Neural crest cell (in vitro differentiated cells): ENCODE results near the gene MAP2K2. TPM values are rescaled to one million over a fixed set of nuclear protein-coding genes. Genes with fewer than 3 reads are reported as not detected.
"Not testable (repeated sequence)": the region's sequence is repeated elsewhere in the genome, so short reads cannot be mapped to it uniquely, and the experiment has no call there.

Source experiments
- DNase-seq: peaks from one replicate; pipeline ENCODE4 v3.0.0; 2021; ENCODE audit warnings: low read depth, mixed read lengths, low spot score
- H3K27ac Mint-ChIP-seq: one replicate; pipeline ENCODE4 v1.8.0; 2021; ENCODE audit warnings: mild to moderate bottlenecking, mixed read lengths; ENCODE audit not compliant: unreplicated experiment
- H3K27me3 Mint-ChIP-seq: 2 replicates; pipeline ENCODE4 v1.8.0; 2021; ENCODE audit warnings: low read depth, mild to moderate bottlenecking, mixed read lengths
- H3K36me3 Mint-ChIP-seq: 2 replicates; pipeline ENCODE4 v1.8.0; 2021; ENCODE audit warnings: low read depth, mild to moderate bottlenecking, mixed read lengths
- H3K4me1 Mint-ChIP-seq: 2 replicates; pipeline ENCODE4 v1.8.0; 2021; ENCODE audit warnings: mixed read lengths
- H3K4me3 Mint-ChIP-seq: one replicate; pipeline ENCODE4 v1.8.0; 2021; ENCODE audit warnings: mild to moderate bottlenecking, mixed read lengths
- H3K9me3 Mint-ChIP-seq: 2 replicates; pipeline ENCODE4 v1.8.0; 2021; ENCODE audit warnings: mixed read lengths
- CTCF ChIP-seq: fragments of 200-600 bp; sonication (generic); conservative IDR thresholded peaks from 2 replicates; pipeline ENCODE4 v1.5.0; 2021; ENCODE audit warnings: antibody characterized with exemption, mild to moderate bottlenecking
- total RNA-seq: library from RNA; stranded (reverse); gene quantifications from 2 replicates; pipeline ENCODE4 v1.2.1, GENCODE V29; 2021

Gene MAP2K2
- total RNA-seq, 1 donor from 2014 or later = 178 TPM

- DNase-seq = no peak
- Mint-ChIP-seq H3K9me3 (no peaks in the 10 kb centered on the region), H3K4me1 (peaks cover 8% of the 10 kb centered on the region)
These were observed 12.8 kb upstream of the MAP2K2 start for GRCh38 chr19:4136680-4137088.

GRCh38 chr19:4135386-4135785, 11.5 kb upstream of the MAP2K2 start:
- H3K36me3 Mint-ChIP-seq, H3K27me3 Mint-ChIP-seq, H3K4me3 Mint-ChIP-seq, H3K9me3 Mint-ChIP-seq, H3K27ac Mint-ChIP-seq, DNase-seq: not testable (repeated sequence)
- peaks cover 14% of the 10 kb centered on the region for H3K4me1 Mint-ChIP-seq

More at GRCh38 chr19:4136680-4137088, 12.8 kb upstream of the MAP2K2 start:
- no peak overlapping the region for H3K4me3 Mint-ChIP-seq
- no peaks in the 10 kb centered on the region for H3K36me3 Mint-ChIP-seq
- TF ChIP-seq CTCF = no peak
- H3K27me3 Mint-ChIP-seq = peaks cover 5% of the 10 kb centered on the region
- H3K27ac Mint-ChIP-seq = no peak overlapping the region

GRCh38 chr19:4134351-4134750, 10.4 kb upstream of the MAP2K2 start:
- DNase-seq = no peak
- Mint-ChIP-seq H3K27me3 (no peaks in the 10 kb centered on the region), H3K9me3 (no peaks in the 10 kb centered on the region), H3K4me1 (peaks cover 8% of the 10 kb centered on the region), H3K36me3 (no peaks in the 10 kb centered on the region), H3K27ac (no peak overlapping the region), H3K4me3 (no peak overlapping the region)
- TF ChIP-seq CTCF = no peak

GRCh38 chr19:4130744-4131438, 7.0 kb upstream of the MAP2K2 start:
- TF ChIP-seq CTCF = no peak
- no peak overlapping the region for H3K27ac Mint-ChIP-seq
- DNase-seq = no peak
- H3K36me3 Mint-ChIP-seq = no peaks in the 10 kb centered on the region
- H3K4me3 Mint-ChIP-seq = peak overlapping the region; percentile 9
- H3K27me3 Mint-ChIP-seq = no peaks in the 10 kb centered on the region
- no peaks in the 10 kb centered on the region for H3K9me3 Mint-ChIP-seq
- peaks cover 8% of the 10 kb centered on the region for H3K4me1 Mint-ChIP-seq

- not testable (repeated sequence) for H3K4me3 Mint-ChIP-seq
These were observed 5.1 kb upstream of the MAP2K2 start for GRCh38 chr19:4129050-4129449.

GRCh38 chr19:4127322-4127721, 3.4 kb upstream of the MAP2K2 start:
- not testable (repeated sequence) for H3K36me3 Mint-ChIP-seq, H3K9me3 Mint-ChIP-seq, H3K27ac Mint-ChIP-seq, H3K27me3 Mint-ChIP-seq, DNase-seq
- Mint-ChIP-seq H3K4me3 (peak overlapping the region; percentile 81), H3K4me1 (peaks cover 25% of the 10 kb centered on the region)

More at GRCh38 chr19:4129050-4129449, 5.1 kb upstream of the MAP2K2 start:
- H3K36me3 Mint-ChIP-seq, H3K9me3 Mint-ChIP-seq, DNase-seq, H3K27me3 Mint-ChIP-seq, H3K27ac Mint-ChIP-seq: not testable (repeated sequence)
- peaks cover 16% of the 10 kb centered on the region for H3K4me1 Mint-ChIP-seq

- no peaks in the 10 kb centered on the region for H3K9me3 Mint-ChIP-seq
- no peaks in the 10 kb centered on the region for H3K27me3 Mint-ChIP-seq
- H3K4me3 Mint-ChIP-seq = peak overlapping the region; percentile 92
- no peak for DNase-seq
- no peak for TF ChIP-seq CTCF
- H3K27ac Mint-ChIP-seq = no peak overlapping the region
- no peaks in the 10 kb centered on the region for H3K36me3 Mint-ChIP-seq
- H3K4me1 Mint-ChIP-seq = peaks cover 17% of the 10 kb centered on the region
These were observed 716 bp upstream of the MAP2K2 start for GRCh38 chr19:4124638-4125037.
